Esophagus (tissue), 2 donors: ENCODE results near the gene CR1L. TPM values are rescaled to one million over a fixed set of nuclear protein-coding genes. Genes with fewer than 3 reads are reported as not detected.
A peak's percentile ranks its signal among the peaks of the same experiment; 100 is the strongest.
"Not testable (repeated sequence)": the region's sequence is repeated elsewhere in the genome, so short reads cannot be mapped to it uniquely, and the experiment has no call there.

Experiments
- H3K27ac ChIP-seq, 2 donors: one replicate each; pipeline ENCODE4 v1.5.1; 2013; ENCODE audit warnings: low read depth in 2 of 2, mild to moderate bottlenecking in 2 of 2, inconsistent platforms in 1 of 2, low read length in 1 of 2, moderate library complexity in 1 of 2
- H3K27me3 ChIP-seq, 2 donors: one replicate each; pipeline ENCODE4 v1.6.1; 2013; ENCODE audit warnings: low read length in 2 of 2, control low read depth in 1 of 2, mild to moderate bottlenecking in 1 of 2; ENCODE audit not compliant: insufficient read depth in 2 of 2, control insufficient read depth in 1 of 2
- H3K36me3 ChIP-seq, 2 donors: one replicate each; pipeline ENCODE4 v1.6.1; 2013; ENCODE audit warnings: low read length in 1 of 2; ENCODE audit not compliant: control insufficient read depth in 2 of 2, insufficient read depth in 2 of 2
- H3K4me1 ChIP-seq, 2 donors: one replicate each; pipeline ENCODE4 v1.6.1; 2013; ENCODE audit warnings: low read length in 1 of 2; ENCODE audit not compliant: control insufficient read depth in 2 of 2, insufficient read depth in 2 of 2
- H3K4me3 ChIP-seq, 2 donors: one replicate each; pipeline ENCODE4 v1.5.1; 2013; ENCODE audit warnings: low read length in 2 of 2, mild to moderate bottlenecking in 2 of 2, low read depth in 1 of 2, moderate library complexity in 1 of 2
- H3K9me3 ChIP-seq, 2 donors: one replicate each; pipeline ENCODE4 v1.6.1; 2013; ENCODE audit warnings: mild to moderate bottlenecking in 2 of 2, low read depth in 1 of 2, low read length in 1 of 2, moderate library complexity in 1 of 2; ENCODE audit not compliant: control insufficient read depth in 2 of 2, insufficient read depth in 1 of 2
- WGBS, 2 donors: extraction: QIAGEN DNeasy Blood & Tissue Kit; methylation state at CpG; one replicate each; pipeline ENCODE4 v1.1.7; 2013; 5-methylcytosine and 5-hydroxymethylcytosine counted together
- polyA plus RNA-seq, 2 donors: library from polyadenylated mRNA; stranded (reverse); fragments of 200-250 nt; gene quantifications; one replicate each; pipeline ENCODE4 v1.2.3, GENCODE V29; 2013
- donor health status: healthy with polysubstance abuse.
- donor health status: Bipolar disorder and iron deficiency.

Gene CR1L
- not detected for polyA plus RNA-seq

DNA sequence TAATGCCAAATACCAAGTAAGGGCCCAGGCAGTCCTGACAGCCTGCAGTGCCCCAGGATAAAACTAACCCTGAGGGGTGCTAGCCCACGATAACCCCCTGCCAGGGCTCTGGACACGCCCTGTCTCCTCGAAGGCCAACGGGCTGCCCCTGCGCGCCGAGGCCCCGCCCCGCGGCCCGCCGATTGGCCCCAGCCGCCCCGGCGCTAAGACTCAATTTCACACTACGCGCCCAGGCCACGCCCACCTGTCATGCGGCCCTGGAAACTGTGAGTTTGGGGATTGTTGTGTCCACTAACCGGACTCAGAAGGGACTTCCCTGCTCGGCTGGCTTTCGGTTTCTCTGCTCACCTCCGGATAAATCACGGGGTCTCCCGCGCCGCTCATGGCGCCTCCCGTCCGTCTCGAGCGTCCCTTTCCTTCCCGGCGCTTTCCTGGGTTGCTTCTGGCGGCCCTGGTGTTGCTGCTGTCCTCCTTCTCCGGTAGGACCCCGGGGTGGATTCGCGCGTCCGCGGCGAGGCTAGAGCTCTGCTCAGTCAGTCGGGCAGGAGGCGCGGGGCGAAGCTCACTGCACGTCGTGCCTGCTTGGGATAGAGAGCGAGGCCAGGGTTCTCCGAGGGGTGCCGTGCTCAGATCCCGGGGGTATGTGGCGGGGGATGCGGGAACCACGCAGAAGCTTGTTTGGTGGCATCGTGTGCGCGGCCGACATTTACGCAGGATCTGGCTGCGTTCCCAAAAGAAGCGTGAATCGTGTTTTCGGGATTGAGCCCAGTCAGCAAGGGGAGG lies at the start of gene CR1L:
CR1L (plus strand) TSS at position 282 of the 783 bp plus-strand sequence; CDS start at position 383, 101 bp downstream.
- Histone ChIP-seq H3K9me3 (no peaks in the 10 kb centered on the region), H3K27ac (no peak within 1 kb of the TSS), H3K27me3 (no peaks in the 10 kb centered on the region), H3K4me3 (peak within 1 kb of the TSS; percentile 66 to 70), H3K4me1 (peaks cover 7 to 9% of the 10 kb centered on the region in 2 donors), H3K36me3 (no peaks in the 10 kb centered on the region)
- 8 to 10% methylated on average over 61 to 65 of the region's 65 CpGs for WGBS, 2 donors

GRCh38 chr1:207603777-207604176 lies 41.2 kb upstream of the CR1L start:
- Histone ChIP-seq H3K36me3 (no peaks in the 10 kb centered on the region), H3K4me1 (no peaks in the 10 kb centered on the region), H3K27ac (no peak overlapping the region), H3K4me3 (no peak overlapping the region), H3K9me3 (no peaks in the 10 kb centered on the region), H3K27me3 (no peaks in the 10 kb centered on the region)
- WGBS, 2 donors = 49 to 57% methylated on average over 6 of the region's 6 CpGs

- Histone ChIP-seq H3K36me3 (no peaks in the 10 kb centered on the region), H3K9me3 (no peaks in the 10 kb centered on the region), H3K27ac (no peak overlapping the region), H3K27me3 (no peaks in the 10 kb centered on the region), H3K4me1 (no peaks in the 10 kb centered on the region), H3K4me3 (no peak overlapping the region)
- WGBS, 2 donors = 92 to 93% methylated on average over 7 of the region's 7 CpGs
Observed at GRCh38 chr1:207605444-207606361, 39.2 kb upstream of the CR1L start.

- Histone ChIP-seq H3K27ac (no peak overlapping the region), H3K9me3 (no peaks in the 10 kb centered on the region), H3K36me3 (no peaks in the 10 kb centered on the region), H3K4me3 (no peak overlapping the region), H3K27me3 (no peaks in the 10 kb centered on the region), H3K4me1 (no peaks in the 10 kb centered on the region)
- WGBS, 2 donors = 48 to 59% methylated on average over 2 of the region's 2 CpGs
Observed at GRCh38 chr1:207606362-207606755, 38.6 kb upstream of the CR1L start.

- H3K4me3 ChIP-seq = no peak overlapping the region
- no peaks in the 10 kb centered on the region for H3K4me1 ChIP-seq
- no peak overlapping the region for H3K27ac ChIP-seq
- WGBS, 2 donors = 85 to 91% methylated on average over 11 of the region's 11 CpGs
- H3K36me3 ChIP-seq = no peaks in the 10 kb centered on the region
- peaks cover 0 to 2% of the 10 kb centered on the region in 2 donors for H3K9me3 ChIP-seq
- no peaks in the 10 kb centered on the region for H3K27me3 ChIP-seq
Observed at GRCh38 chr1:207612762-207613161, 32.2 kb upstream of the CR1L start.

DNA sequence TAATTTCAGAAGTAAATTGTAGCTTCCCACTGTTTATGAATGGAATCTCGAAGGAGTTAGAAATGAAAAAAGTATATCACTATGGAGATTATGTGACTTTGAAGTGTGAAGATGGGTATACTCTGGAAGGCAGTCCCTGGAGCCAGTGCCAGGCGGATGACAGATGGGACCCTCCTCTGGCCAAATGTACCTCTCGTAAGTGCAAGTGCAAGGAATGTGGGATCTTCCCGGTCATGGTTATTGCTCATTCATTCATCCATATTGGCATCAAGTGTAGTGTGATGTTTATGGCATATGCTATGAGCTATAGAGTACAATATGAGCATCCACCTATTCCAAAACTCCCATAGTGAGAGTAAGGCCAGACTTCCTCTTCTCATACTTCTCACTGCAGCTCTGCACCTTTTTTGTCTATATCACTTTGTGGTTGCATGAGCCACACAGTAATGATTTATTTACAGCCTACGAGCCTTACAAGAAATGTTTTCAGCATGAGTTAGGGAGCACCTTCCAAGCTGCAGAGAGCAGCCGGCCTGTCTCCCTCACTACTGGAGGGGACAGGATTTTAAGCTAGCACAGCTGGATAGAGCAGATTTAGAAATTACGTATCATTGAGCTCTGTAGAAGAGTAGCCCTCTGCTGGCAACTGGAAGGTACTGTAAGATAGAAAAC lies 24.9 kb upstream of the CR1L start:
- no peaks in the 10 kb centered on the region for H3K36me3 ChIP-seq

DNA sequence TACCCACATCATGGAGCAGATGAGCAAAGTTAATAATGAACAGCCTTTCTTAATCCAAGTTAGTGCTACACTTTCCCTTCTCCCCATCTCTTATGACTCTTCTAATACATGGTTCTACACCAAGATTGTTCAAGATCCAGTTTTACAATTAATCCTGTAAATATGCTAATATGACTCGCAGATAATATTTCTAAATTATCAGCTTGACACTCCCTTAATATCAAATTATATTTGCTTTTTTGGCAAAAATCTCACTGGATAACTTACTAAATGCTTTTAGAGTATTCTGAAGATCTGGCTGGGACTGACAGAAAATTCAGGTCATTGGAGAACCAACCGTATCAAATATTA lies 24.4 kb upstream of the CR1L start:
- 94 to 95% methylated on average over 2 of the region's 2 CpGs for WGBS, 2 donors
- no peak overlapping the region for H3K4me3 ChIP-seq

More for the DNA sequence above, 24.9 kb upstream of the CR1L start:
- Histone ChIP-seq H3K4me3 (no peak overlapping the region), H3K4me1 (no peaks in the 10 kb centered on the region), H3K27me3 (no peaks in the 10 kb centered on the region), H3K9me3 (no peaks in the 10 kb centered on the region), H3K27ac (no peak overlapping the region)
- 52 to 54% methylated on average over 7 of the region's 7 CpGs for WGBS, 2 donors

GRCh38 chr1:207625504-207626071 lies 19.3 kb upstream of the CR1L start:
- not testable (repeated sequence) for H3K9me3 ChIP-seq, H3K27me3 ChIP-seq
- WGBS, 2 donors = 67 to 89% methylated on average over 1 of the region's 1 CpG

More for the DNA sequence above, 24.4 kb upstream of the CR1L start:
- Histone ChIP-seq H3K4me1 (no peaks in the 10 kb centered on the region), H3K27me3 (no peaks in the 10 kb centered on the region), H3K9me3 (no peaks in the 10 kb centered on the region), H3K27ac (no peak overlapping the region), H3K36me3 (no peaks in the 10 kb centered on the region)

GRCh38 chr1:207626972-207627337 lies 18.0 kb upstream of the CR1L start:
- H3K27ac ChIP-seq = no peak overlapping the region
- H3K9me3 ChIP-seq = no peaks in the 10 kb centered on the region
- WGBS, 2 donors = 91 to 96% methylated on average over 1 of the region's 1 CpG

More at GRCh38 chr1:207625504-207626071, 19.3 kb upstream of the CR1L start:
- not testable (repeated sequence) for H3K4me3 ChIP-seq, H3K27ac ChIP-seq, H3K4me1 ChIP-seq, H3K36me3 ChIP-seq

More at GRCh38 chr1:207626972-207627337, 18.0 kb upstream of the CR1L start:
- no peaks in the 10 kb centered on the region for H3K4me1 ChIP-seq
- H3K27me3 ChIP-seq = no peaks in the 10 kb centered on the region
- H3K4me3 ChIP-seq = no peak overlapping the region
- H3K36me3 ChIP-seq = no peaks in the 10 kb centered on the region
